H1 (cell line): ENCODE data around the gene MAP4. TPM values are rescaled to one million over a fixed set of nuclear protein-coding genes. Genes with fewer than 3 reads are reported as not detected.

Experiments
- BACH1 ChIP-seq: IDR thresholded peaks from 2 replicates; pipeline ENCODE4 v1.6.1; 2012; ENCODE audit warnings: low read length, improper control_type of control experiment
- HDAC2 ChIP-seq, 2 experiments: fragments of 300-600 bp in 1 of 2; sonication (generic) in 1 of 2; IDR thresholded peaks; 2 replicates each; pipeline ENCODE4 v1.6.1; 2011 to 2012; ENCODE audit warnings: low read depth in 2 of 2, low read length in 2 of 2, mild to moderate bottlenecking in 2 of 2, moderate library complexity in 2 of 2, borderline replicate concordance in 1 of 2, inconsistent platforms in 1 of 2
- JUND ChIP-seq: IDR thresholded peaks from 2 replicates; pipeline ENCODE4 v1.6.1; 2011; ENCODE audit warnings: mild to moderate bottlenecking, improper control_type of control experiment, low read length
- KDM1A ChIP-seq: fragments of 200-600, 300-600 bp; sonication (generic); IDR thresholded peaks from 2 replicates; pipeline ENCODE4 v1.7.1; 2016; ENCODE audit warnings: mild to moderate bottlenecking, low read length, borderline replicate concordance
- polyA plus RNA-seq, 7 experiments: library from polyadenylated mRNA; depleted of rRNA in 3 of 7; stranded (reverse) in 5 of 7; unstranded in 2 of 7; fragments of >200 nt in 5 of 7; fragments of 200-250 nt in 2 of 7; gene quantifications; 1 replicate in 5 of 7; 2 replicates in 1 of 7; 4 replicates in 1 of 7; pipeline versions ENCODE4 v1.2.1 to v1.2.3, GENCODE V29; 2011 to 2013; ENCODE audit warnings: missing spikeins in 2 of 7, mixed read lengths in 2 of 7
- total RNA-seq: library from RNA; stranded (reverse); fragmentation: NEBNext Ultra II Directional; extraction: Animal tissue kit (Norgen Biotek cat#: 25700); gene quantifications from 2 replicates; pipeline ENCODE4 v1.2.1, GENCODE V29; 2021
- TF ChIP-seq, protein P1 (sequence below): fragments of 300-600 bp; sonication (generic); IDR thresholded peaks from 2 replicates; pipeline ENCODE4 v1.7.1; 2012; ENCODE audit warnings: low read length, moderate library complexity, mild to moderate bottlenecking, inconsistent platforms; ENCODE audit not compliant: insufficient replicate concordance

Gene MAP4
- total and polyA plus RNA-seq, 2 of the 8 experiments (the other 6 are each of a cell fraction or from before 2014, with no cell fraction given): 67.0 to 179 TPM

DNA sequence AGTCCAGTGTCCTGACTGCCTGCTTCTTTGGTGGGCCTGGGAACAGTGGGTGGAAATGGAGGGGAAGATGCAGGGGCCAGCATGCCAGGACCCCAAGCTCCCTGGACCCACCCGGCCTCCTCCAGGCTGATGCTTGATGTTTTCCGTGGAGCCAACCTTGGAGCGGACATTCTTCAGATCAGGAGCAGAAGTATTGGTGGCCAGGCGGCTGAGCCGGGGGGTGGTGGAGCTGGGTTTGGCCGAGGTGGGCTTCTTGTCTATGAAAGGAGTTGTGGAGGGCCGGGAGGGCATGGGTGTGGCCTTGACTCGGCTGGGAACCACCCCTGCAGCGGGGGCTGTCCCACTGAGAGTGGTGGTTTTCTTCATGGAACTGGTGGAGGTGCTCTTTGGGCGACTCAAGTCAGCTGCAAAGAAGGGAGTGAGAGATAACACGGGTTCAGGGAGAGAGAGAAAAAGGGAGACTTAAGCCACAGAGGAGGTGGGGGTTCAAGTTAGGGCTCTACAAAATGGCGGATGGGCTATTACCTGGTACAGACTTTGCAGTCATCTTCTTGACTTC is 145.4 kb downstream of the MAP4 start (continued):
- TF ChIP-seq, protein P1, sequence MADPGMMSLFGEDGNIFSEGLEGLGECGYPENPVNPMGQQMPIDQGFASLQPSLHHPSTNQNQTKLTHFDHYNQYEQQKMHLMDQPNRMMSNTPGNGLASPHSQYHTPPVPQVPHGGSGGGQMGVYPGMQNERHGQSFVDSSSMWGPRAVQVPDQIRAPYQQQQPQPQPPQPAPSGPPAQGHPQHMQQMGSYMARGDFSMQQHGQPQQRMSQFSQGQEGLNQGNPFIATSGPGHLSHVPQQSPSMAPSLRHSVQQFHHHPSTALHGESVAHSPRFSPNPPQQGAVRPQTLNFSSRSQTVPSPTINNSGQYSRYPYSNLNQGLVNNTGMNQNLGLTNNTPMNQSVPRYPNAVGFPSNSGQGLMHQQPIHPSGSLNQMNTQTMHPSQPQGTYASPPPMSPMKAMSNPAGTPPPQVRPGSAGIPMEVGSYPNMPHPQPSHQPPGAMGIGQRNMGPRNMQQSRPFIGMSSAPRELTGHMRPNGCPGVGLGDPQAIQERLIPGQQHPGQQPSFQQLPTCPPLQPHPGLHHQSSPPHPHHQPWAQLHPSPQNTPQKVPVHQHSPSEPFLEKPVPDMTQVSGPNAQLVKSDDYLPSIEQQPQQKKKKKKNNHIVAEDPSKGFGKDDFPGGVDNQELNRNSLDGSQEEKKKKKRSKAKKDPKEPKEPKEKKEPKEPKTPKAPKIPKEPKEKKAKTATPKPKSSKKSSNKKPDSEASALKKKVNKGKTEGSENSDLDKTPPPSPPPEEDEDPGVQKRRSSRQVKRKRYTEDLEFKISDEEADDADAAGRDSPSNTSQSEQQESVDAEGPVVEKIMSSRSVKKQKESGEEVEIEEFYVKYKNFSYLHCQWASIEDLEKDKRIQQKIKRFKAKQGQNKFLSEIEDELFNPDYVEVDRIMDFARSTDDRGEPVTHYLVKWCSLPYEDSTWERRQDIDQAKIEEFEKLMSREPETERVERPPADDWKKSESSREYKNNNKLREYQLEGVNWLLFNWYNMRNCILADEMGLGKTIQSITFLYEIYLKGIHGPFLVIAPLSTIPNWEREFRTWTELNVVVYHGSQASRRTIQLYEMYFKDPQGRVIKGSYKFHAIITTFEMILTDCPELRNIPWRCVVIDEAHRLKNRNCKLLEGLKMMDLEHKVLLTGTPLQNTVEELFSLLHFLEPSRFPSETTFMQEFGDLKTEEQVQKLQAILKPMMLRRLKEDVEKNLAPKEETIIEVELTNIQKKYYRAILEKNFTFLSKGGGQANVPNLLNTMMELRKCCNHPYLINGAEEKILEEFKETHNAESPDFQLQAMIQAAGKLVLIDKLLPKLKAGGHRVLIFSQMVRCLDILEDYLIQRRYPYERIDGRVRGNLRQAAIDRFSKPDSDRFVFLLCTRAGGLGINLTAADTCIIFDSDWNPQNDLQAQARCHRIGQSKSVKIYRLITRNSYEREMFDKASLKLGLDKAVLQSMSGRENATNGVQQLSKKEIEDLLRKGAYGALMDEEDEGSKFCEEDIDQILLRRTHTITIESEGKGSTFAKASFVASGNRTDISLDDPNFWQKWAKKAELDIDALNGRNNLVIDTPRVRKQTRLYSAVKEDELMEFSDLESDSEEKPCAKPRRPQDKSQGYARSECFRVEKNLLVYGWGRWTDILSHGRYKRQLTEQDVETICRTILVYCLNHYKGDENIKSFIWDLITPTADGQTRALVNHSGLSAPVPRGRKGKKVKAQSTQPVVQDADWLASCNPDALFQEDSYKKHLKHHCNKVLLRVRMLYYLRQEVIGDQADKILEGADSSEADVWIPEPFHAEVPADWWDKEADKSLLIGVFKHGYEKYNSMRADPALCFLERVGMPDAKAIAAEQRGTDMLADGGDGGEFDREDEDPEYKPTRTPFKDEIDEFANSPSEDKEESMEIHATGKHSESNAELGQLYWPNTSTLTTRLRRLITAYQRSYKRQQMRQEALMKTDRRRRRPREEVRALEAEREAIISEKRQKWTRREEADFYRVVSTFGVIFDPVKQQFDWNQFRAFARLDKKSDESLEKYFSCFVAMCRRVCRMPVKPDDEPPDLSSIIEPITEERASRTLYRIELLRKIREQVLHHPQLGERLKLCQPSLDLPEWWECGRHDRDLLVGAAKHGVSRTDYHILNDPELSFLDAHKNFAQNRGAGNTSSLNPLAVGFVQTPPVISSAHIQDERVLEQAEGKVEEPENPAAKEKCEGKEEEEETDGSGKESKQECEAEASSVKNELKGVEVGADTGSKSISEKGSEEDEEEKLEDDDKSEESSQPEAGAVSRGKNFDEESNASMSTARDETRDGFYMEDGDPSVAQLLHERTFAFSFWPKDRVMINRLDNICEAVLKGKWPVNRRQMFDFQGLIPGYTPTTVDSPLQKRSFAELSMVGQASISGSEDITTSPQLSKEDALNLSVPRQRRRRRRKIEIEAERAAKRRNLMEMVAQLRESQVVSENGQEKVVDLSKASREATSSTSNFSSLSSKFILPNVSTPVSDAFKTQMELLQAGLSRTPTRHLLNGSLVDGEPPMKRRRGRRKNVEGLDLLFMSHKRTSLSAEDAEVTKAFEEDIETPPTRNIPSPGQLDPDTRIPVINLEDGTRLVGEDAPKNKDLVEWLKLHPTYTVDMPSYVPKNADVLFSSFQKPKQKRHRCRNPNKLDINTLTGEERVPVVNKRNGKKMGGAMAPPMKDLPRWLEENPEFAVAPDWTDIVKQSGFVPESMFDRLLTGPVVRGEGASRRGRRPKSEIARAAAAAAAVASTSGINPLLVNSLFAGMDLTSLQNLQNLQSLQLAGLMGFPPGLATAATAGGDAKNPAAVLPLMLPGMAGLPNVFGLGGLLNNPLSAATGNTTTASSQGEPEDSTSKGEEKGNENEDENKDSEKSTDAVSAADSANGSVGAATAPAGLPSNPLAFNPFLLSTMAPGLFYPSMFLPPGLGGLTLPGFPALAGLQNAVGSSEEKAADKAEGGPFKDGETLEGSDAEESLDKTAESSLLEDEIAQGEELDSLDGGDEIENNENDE: no peak
- TF ChIP-seq KDM1A (no peak), BACH1 (no peak), HDAC2 (IDR thresholded peaks at IDR 0.05; ENCODE audit: borderline replicate concordance in 1 of 2, low read depth in 2 of 2, low read length in 2 of 2) (no peak), JUND (no peak)
- TF ChIP-seq, all 59 proteins: peak for 0
